SIG-M5 treated with dmso at 0.1 percent for 504 hours (cell line): ENCODE data around the gene PRELP.

Experiments used
- DNase-seq: peaks from one replicate; lab custom pipeline; 2025; ENCODE audit not compliant: unreplicated experiment; lab: John Stamatoyannopoulos, UW

The PRELP gene

GRCh38 chr1:203477748-203478147, 2.1 kb downstream of the PRELP start:
- DNase-seq: no peak

- no peak for DNase-seq
Observed at GRCh38 chr1:203478231-203478630, 2.6 kb downstream of the PRELP start.

DNA sequence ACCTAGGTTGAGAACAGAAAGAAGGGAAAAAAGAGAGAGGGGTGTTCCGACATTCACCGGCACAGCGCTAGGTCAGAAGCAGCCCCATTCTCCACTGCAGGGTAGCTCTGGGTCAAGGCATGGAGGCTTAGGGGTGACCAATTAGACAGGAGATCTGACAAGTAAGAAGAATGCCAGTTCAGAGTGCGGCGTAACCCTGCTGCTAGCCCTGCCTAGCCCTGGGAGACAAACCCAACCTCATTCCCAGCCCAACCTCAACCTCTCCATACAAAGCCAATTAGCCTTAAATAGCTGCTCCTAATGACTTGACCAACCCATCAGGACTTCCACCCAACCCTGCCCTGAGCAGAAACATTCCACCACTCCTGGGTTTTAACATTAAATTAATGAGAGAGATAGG, 3.4 kb downstream of the PRELP start:
- no peak for DNase-seq

DNA sequence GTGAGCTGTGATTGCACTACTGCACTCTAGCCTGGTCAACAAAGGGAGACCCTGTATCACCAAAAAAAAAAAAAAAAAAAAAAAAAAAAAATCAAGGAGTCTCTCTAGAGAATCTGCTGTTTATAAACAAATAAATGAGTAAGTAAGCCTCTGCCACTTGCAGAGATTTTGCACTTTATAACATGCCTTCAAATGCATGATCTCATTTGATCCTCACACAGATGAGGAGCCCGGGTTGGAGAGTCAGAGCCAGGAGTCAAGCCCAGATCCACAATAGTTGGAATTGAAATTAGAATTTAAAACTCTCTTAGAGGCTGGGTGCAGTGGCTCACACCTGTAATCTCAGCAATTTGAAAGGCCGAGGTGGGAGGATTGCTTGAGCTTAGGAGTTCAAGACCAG, 4.0 kb downstream of the PRELP start:
- no peak for DNase-seq

DNA sequence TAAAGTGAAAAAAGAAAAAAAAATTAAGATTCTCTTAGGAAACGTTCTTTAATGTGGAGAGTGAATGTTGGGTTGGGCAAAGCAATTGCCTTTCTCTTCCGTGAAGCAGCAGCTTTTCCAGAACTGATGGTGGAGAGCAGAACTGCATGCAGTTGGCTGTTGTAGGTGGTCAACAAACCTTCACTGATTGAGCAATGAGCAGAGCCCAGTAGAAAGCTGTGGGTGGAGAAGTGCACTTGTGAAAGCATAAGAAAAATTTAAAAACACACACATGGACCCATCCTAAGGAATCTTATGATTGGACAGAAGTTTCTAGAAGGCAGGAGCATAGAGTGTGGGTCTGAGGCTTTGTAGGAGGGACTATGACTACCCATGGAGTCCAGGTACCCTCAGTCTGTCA, 4.5 kb downstream of the PRELP start:
- DNase-seq: peak; percentile 14

- peak; percentile 35 for DNase-seq
Observed at GRCh38 chr1:203480525-203481084, 5.0 kb downstream of the PRELP start.

GRCh38 chr1:203481196-203481595, 5.6 kb downstream of the PRELP start:
- DNase-seq: no peak

DNA sequence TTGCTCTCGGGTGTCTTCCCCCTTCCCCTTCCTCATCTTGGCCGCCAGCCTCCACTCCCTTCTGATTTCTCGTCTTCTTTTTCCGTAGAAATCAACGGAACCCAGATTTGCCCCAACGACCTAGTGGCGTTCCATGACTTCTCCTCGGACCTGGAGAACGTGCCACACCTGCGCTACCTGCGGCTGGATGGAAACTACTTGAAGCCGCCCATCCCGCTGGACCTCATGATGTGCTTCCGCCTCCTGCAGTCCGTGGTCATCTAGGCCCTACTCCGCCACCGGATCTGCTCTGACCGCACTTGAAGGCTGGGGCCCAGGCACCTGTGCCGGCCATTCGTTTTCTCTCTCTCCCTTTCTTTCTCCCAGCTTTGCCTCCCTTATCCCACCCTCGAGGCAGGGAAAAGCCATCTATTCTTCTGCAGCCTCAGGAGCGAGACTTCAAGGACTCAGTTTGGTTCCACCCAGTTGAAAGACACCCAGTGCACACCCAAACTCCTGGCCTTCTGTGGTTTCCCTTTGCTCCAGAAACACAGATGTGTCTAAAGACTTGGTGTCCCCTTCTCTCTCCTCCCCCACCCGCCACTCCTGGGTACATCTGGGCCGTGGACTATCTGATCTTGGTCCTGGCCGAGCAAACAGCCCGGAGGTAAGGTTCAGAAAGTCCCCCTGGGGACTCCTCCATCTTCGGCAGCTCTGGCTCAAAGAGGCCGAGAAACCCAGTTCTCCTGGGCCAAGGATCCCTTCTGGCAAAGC, 11.2 kb downstream of the PRELP start:
- no peak for DNase-seq

DNA sequence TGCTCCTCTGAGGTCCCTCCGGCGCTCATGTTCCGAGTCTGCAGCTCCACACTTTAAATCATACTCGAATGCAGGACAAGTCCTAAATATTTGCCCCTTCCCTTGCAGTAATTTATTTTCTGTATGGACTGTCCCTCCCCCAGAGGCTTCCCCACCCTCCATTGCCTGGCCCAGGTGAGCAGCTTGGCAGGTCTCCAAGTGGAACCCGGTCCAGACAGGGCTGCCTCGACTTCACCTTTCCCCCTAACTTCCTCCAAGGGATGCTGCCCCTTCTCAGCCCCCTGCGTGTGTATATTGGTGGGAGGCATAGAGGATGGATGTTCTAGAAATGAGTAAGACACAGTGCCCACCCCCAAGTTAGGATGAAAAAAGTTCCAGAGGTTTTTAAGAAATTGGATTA, 12.9 kb downstream of the PRELP start:
- DNase-seq: no peak

GRCh38 chr1:203490607-203491006, 15.0 kb downstream of the PRELP start:
- no peak for DNase-seq

GRCh38 chr1:203491664-203492063, 16.1 kb downstream of the PRELP start:
- DNase-seq: no peak

DNA sequence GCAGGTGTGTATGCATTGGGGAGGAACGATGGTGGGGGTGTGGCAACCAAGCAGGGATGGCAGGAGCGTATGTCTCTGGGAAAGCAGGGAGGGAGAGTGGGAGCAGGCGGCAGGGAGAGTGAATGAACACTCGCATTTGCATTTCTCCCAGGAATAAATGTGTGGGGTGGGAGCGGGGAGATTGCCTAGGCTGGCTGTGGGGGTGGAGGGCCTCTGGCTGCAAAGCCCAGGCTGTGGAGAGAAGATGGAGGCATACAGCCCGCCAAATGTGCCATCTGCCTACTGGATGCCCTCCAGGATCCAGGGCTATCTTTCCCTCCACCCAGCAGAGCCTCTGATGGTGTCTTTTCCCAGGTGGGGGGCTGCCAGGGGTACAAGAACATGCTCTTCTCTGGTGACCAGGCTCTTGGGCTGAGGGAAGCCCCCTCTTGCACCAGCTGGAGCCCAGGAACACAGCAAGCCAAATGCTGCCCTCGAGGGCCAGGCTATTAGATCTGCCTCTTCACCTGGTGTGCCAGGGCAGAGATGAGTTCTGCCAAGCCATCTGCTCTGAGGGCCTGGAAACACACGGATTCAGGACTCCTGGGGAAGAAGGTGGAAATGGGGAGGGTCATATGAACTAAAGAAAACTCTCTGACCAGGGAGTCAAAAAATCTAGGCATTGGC, 16.6 kb downstream of the PRELP start:
- DNase-seq: no peak

DNA sequence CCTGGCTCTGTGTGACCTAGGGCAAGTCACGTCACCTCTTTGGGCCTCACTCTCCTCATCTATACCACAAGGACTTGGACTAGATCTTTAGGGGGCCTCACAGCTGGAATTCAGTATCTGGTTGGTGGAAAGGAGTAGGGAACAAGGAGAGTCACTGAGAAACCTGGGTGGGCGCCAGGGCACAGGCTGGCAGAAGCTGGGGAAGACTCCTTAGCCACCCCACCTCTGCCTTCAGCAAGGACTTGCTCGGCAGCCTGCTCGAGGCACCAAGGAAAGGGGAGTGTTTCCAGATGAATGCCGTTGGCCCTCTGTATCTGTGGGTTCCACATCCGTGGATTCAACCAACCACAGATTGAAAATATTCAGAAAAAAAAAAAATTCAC, 17.1 kb downstream of the PRELP start:
- DNase-seq: no peak

- DNase-seq: no peak
Observed at GRCh38 chr1:203493901-203494300, 18.3 kb downstream of the PRELP start, which contains the start of gene OPTC. Gene OPTC (plus strand): TSS chr1:203494153. CDS start chr1:203496006, 1,853 bp downstream.

GRCh38 chr1:203495845-203496244, 20.2 kb downstream of the PRELP start:
- no peak for DNase-seq

- DNase-seq: no peak
Observed at GRCh38 chr1:203497269-203497777, 21.7 kb downstream of the PRELP start.

- no peak for DNase-seq
Observed at GRCh38 chr1:203499643-203500278, 24.2 kb downstream of the PRELP start.

GRCh38 chr1:203500279-203500678, 24.7 kb downstream of the PRELP start:
- DNase-seq: no peak

GRCh38 chr1:203503836-203504235, 28.2 kb downstream of the PRELP start:
- DNase-seq: no peak

DNA sequence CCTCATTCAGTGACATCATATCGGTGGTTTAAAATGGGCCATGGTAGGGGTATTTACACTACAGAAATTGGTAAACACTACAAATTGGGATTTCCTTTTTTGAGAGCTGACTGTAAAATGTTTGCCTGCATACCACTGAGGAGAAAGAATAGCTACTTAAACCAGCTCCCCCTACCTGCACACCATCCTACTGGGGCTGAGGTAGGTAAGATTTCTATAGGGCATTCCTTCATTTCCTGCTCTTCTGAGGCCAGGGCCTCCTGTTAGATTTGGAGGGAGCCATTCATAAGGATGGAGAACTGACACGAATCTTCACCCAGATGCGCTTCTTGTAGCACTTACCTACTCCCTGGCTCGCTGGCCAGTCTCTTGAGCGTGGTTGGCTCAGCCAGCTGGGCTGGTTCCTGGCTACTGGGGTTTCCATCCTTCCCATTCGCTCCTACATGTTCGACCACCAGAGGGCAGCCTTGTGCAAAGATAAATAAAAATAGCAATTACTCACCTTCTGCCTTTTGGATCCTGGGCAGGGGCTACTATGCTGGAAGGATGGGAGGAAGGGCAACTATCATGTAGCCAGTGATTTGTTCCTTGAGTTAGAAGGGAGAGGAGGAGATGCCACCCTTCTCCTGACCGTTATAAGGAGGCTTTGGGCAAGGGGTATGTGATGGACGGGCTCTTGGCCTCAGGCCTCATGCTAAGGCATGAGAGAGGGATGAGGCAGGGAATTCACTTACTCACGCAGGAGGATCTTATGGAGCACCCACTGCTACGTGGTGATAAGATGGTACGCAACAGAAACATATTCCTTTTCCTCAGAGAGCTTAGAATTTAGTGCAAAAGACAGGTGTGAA, 29.0 kb downstream of the PRELP start:
- DNase-seq: peak; percentile 85
